ENCODE data around the gene MC3R.

DNA sequence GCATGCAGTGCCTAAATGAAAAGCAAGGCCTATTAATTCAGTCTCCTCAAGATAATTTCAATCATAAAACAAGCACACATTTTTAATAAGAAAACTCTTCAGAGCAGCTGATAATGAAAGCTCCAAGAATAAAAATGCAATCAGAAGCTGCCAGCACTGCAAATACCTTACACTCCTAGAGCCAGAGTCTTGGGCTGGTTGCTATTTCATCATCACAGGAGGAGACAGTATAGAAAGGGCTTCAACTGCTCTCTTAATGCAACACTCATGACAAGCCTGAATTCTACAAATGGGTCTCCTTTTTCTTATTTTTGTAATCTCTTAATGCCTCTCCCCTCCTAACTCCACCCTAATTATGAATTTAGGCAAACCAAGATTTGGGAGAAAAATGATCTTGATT lies 11.2 kb upstream of the MC3R start:
- TF ChIP-seq, protein P1, sequence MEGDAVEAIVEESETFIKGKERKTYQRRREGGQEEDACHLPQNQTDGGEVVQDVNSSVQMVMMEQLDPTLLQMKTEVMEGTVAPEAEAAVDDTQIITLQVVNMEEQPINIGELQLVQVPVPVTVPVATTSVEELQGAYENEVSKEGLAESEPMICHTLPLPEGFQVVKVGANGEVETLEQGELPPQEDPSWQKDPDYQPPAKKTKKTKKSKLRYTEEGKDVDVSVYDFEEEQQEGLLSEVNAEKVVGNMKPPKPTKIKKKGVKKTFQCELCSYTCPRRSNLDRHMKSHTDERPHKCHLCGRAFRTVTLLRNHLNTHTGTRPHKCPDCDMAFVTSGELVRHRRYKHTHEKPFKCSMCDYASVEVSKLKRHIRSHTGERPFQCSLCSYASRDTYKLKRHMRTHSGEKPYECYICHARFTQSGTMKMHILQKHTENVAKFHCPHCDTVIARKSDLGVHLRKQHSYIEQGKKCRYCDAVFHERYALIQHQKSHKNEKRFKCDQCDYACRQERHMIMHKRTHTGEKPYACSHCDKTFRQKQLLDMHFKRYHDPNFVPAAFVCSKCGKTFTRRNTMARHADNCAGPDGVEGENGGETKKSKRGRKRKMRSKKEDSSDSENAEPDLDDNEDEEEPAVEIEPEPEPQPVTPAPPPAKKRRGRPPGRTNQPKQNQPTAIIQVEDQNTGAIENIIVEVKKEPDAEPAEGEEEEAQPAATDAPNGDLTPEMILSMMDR (IDR thresholded peaks at IDR 0.05): no peak
- TF ChIP-seq POLR2A (IDR thresholded peaks at IDR 0.05): no peak

All from ovary (tissue), 3 donors.